Measurements from ENCODE around the gene SIGMAR1. TPM values are rescaled to one million over a fixed set of nuclear protein-coding genes. Genes with fewer than 3 reads are reported as not detected.

The SIGMAR1 gene
- total and polyA plus RNA-seq, 2 of the 4 experiments (the other 2 are of a cell fraction), result 44.6 to 88.9 TPM

GRCh38 chr9:34629491-34629808 lies 8.1 kb downstream of the SIGMAR1 start:
- intact Hi-C loops (cut with micrococcal nuclease), result no loop called here
- H3K23ac ChIP-seq (ENCODE audit: low read depth, low read length), result peak overlapping the region; percentile 71
- H4K5ac ChIP-seq (ENCODE audit: low read depth, low read length), result no peak overlapping the region
- no TSS peak for BruUV-seq (replicated peaks)
- ChIA-PET POLR2A (ENCODE audit: unreplicated experiment) (no interaction called here), CTCF (no interaction called here)
- no peak overlapping the region for H3K56ac ChIP-seq (ENCODE audit: extremely low read depth, insufficient read depth, low read length)
- H2BK15ac ChIP-seq (ENCODE audit: low read depth, low read length), result no peak overlapping the region
- no peak overlapping the region for H4K8ac ChIP-seq (ENCODE audit: low read depth in 2 of 2, low read length in 2 of 2)
- no peak overlapping the region for H2BK5ac ChIP-seq (ENCODE audit: low read depth, low read length, poor library complexity, severe bottlenecking)
- H3K9ac ChIP-seq (ENCODE audit: low read depth, low read length), result no peak overlapping the region
- H2BK120ac ChIP-seq (ENCODE audit: low read depth, low read length), result no peak overlapping the region
- H2AK5ac ChIP-seq (ENCODE audit: low read depth, low read length), result no peak overlapping the region
- H3K4me2 ChIP-seq (ENCODE audit: low read depth, low read length), result peak overlapping the region; percentile 81
- peaks cover 9% of the 10 kb centered on the region; the same call in 1 of the 2 replicates for H4K20me1 ChIP-seq (ENCODE audit: insufficient read depth, low read length)
- ATAC-seq (ENCODE audit: low read depth) (no peak), DNase-seq (no peak)
- H3K4ac ChIP-seq (ENCODE audit: low read depth, low read length), result no peak overlapping the region
- H3K9me3 ChIP-seq (ENCODE audit: control insufficient read depth, insufficient read depth, low read length), result no peaks in the 10 kb centered on the region
- H3K18ac ChIP-seq (ENCODE audit: low read depth, low read length), result no peak overlapping the region
- 0 out of 2 replicates have a peak, but pooled peaks cover 2% of the 10 kb centered on the region for H3K4me1 ChIP-seq (ENCODE audit: control insufficient read depth, insufficient read depth, low read length)
- peaks cover 65% of the 10 kb centered on the region for H3K27me3 ChIP-seq (ENCODE audit: control insufficient read depth, insufficient read depth, low read length)
- no CpG with 5 or more reads among the region's 5 CpGs for WGBS, 2 experiments (ENCODE audit: extremely low coverage in 2 of 2, insufficient read length in 1 of 2)
- no peaks in the 10 kb centered on the region for H3K36me3 ChIP-seq (ENCODE audit: control insufficient read depth, insufficient read depth, low read length)
- H3K9me1 ChIP-seq (ENCODE audit: insufficient read depth, low read length), result 0 out of 2 replicates have a peak, but pooled peaks cover 4% of the 10 kb centered on the region
- no peak overlapping the region for H3K14ac ChIP-seq (replicated peaks; ENCODE audit: low read depth, low read length)
- H4K91ac ChIP-seq (ENCODE audit: insufficient read depth, low read depth, low read length), result no peak overlapping the region
- H3K27ac ChIP-seq (ENCODE audit: insufficient read depth, low read length), result no peak overlapping the region
- no peak overlapping the region for H2BK20ac ChIP-seq (ENCODE audit: low read depth, low read length)
- no peak for TF ChIP-seq CTCF (conservative IDR thresholded peaks at IDR 0.05; ENCODE audit: low read depth, low read length)
- TF ChIP-seq RCOR1 (IDR thresholded peaks at IDR 0.05; ENCODE audit: insufficient replicate concordance, low read length), result no peak
- TF ChIP-seq MAFK (IDR thresholded peaks at IDR 0.05; ENCODE audit: low read depth, low read length), result no peak
- TF ChIP-seq NFE2L2 (IDR thresholded peaks at IDR 0.05; ENCODE audit: low read depth, low read length), result no peak
- no peak for TF ChIP-seq ELK1 (IDR thresholded peaks at IDR 0.05; ENCODE audit: borderline replicate concordance, low read depth, low read length)
- TF ChIP-seq POLR2A (IDR thresholded peaks at IDR 0.05; ENCODE audit: low read depth, low read length), result no peak
- TF ChIP-seq MAZ (IDR thresholded peaks at IDR 0.05; ENCODE audit: borderline replicate concordance, low read depth, low read length), result no peak
- TF ChIP-seq RAD21 (IDR thresholded peaks at IDR 0.05; ENCODE audit: low read length), result no peak
- TF ChIP-seq BHLHE40 (IDR thresholded peaks at IDR 0.05; ENCODE audit: low read depth, low read length), result no peak
- TF ChIP-seq RFX5 (IDR thresholded peaks at IDR 0.05; ENCODE audit: low read depth, low read length), result no peak
- no peak for TF ChIP-seq CEBPB (IDR thresholded peaks at IDR 0.05; ENCODE audit: low read depth, low read length)
- no peak for TF ChIP-seq USF2 (IDR thresholded peaks at IDR 0.05; ENCODE audit: low read depth, low read length)
- no peak for TF ChIP-seq CHD1 (IDR thresholded peaks at IDR 0.05; ENCODE audit: low read depth, low read length)
- no peak for TF ChIP-seq SMC3 (IDR thresholded peaks at IDR 0.05; ENCODE audit: low read depth, low read length)
- no peak for TF ChIP-seq FOS (IDR thresholded peaks at IDR 0.05; ENCODE audit: low read depth, low read length)
- TF ChIP-seq MXI1 (IDR thresholded peaks at IDR 0.05; ENCODE audit: borderline replicate concordance, low read depth, low read length), result no peak
- peak overlapping the region; percentile 77 for H2AFZ ChIP-seq (replicated peaks; ENCODE audit: low read length, poor library complexity)
- H3K79me1 ChIP-seq (ENCODE audit: low read depth in 1 of 2, low read length in 2 of 2), result peaks cover 0 to 3% of the 10 kb centered on the region in 2 experiments; a peak in 1 of 4 replicates
- dilution Hi-C loops (cut with HindIII; ENCODE audit: low sequenced_read_pairs, unreplicated experiment), result no loop called here
- H3K4me3 ChIP-seq (ENCODE audit: insufficient read depth, low read depth, low read length), result no peak overlapping the region
- in situ Hi-C loops (cut with MboI; ENCODE audit: low sequenced_read_pairs), result no loop called here
- no peak overlapping the region for H2AK9ac ChIP-seq (replicated peaks; ENCODE audit: low read depth, low read length, poor library complexity)

Measured in IMR-90 (cell line).